IMR-90 (cell line): Measurements from ENCODE around the gene SLC6A12. TPM values are rescaled to one million over a fixed set of nuclear protein-coding genes. Genes with fewer than 3 reads are reported as not detected.

Experiments
- ATAC-seq: fragments of 200-7000 bp; cut with Tn5 transposase; 2 replicates; pipeline ENCODE4 v1.9.1; 2020; ENCODE audit warnings: low read depth, mild to moderate bottlenecking, moderate library complexity
- BruUV-seq: library from RNA; stranded (reverse); fragments of 400-500 nt; replicated peaks from 2 replicates; lab custom pipeline; 2021; lab: Mats Ljungman, UMichigan
- CTCF ChIA-PET: fragments of 300-600 bp; formaldehyde crosslinking; extraction: SDS; loops from one replicate; lab custom pipeline; 2021; ENCODE audit warnings: antibody characterized with exemption; lab: Yijun Ruan, JAX
- POLR2A ChIA-PET: fragments of 300-600 bp; sonication (Branson Sonifier 250); formaldehyde crosslinking; loops from one replicate; lab custom pipeline; 2022; ENCODE audit warnings: antibody characterized with exemption; ENCODE audit not compliant: unreplicated experiment; lab: Charles Lee
- DNase-seq: peaks from one replicate; pipeline ENCODE4 v3.0.0; 2013
- H2AFZ ChIP-seq: replicated peaks from 2 replicates; pipeline ENCODE3; 2013; ENCODE audit warnings: low read length, mild to moderate bottlenecking; ENCODE audit not compliant: poor library complexity
- H2AK5ac ChIP-seq: 2 replicates; pipeline ENCODE4 v1.6.1; 2013; ENCODE audit warnings: low read depth, low read length, inconsistent platforms
- H2AK9ac ChIP-seq: replicated peaks from 2 replicates; pipeline ENCODE3; 2013; ENCODE audit warnings: mild to moderate bottlenecking, low read depth, low read length, moderate library complexity; ENCODE audit not compliant: poor library complexity
- H2BK120ac ChIP-seq: 2 replicates; pipeline ENCODE4 v1.6.1; 2013; ENCODE audit warnings: low read depth, low read length, inconsistent platforms
- H2BK15ac ChIP-seq: 3 replicates; pipeline ENCODE4 v1.6.1; 2013; ENCODE audit warnings: low read depth, low read length, inconsistent platforms
- H2BK20ac ChIP-seq: 2 replicates; pipeline ENCODE4 v1.6.1; 2013; ENCODE audit warnings: low read depth, mild to moderate bottlenecking, inconsistent platforms, low read length, moderate library complexity
- H2BK5ac ChIP-seq: 2 replicates; pipeline ENCODE4 v1.6.1; 2013; ENCODE audit warnings: mild to moderate bottlenecking, low read depth, low read length, inconsistent platforms; ENCODE audit not compliant: poor library complexity, severe bottlenecking
- H3K14ac ChIP-seq: replicated peaks from 2 replicates; pipeline ENCODE4 v1.6.1; 2013; ENCODE audit warnings: low read depth, low read length, inconsistent platforms
- H3K18ac ChIP-seq: 2 replicates; pipeline ENCODE4 v1.6.1; 2013; ENCODE audit warnings: low read depth, low read length, control low read depth
- H3K23ac ChIP-seq: 2 replicates; pipeline ENCODE4 v1.6.1; 2013; ENCODE audit warnings: low read depth, low read length, inconsistent platforms
- H3K27ac ChIP-seq: 2 replicates; pipeline ENCODE4 v1.5.1; 2013; ENCODE audit warnings: mild to moderate bottlenecking, control low read depth, low read length; ENCODE audit not compliant: insufficient read depth
- H3K27me3 ChIP-seq: 2 replicates; pipeline ENCODE4 v1.6.1; 2013; ENCODE audit warnings: low read length; ENCODE audit not compliant: control insufficient read depth, insufficient read depth
- H3K36me3 ChIP-seq: 2 replicates; pipeline ENCODE4 v1.6.1; 2013; ENCODE audit warnings: low read length, mixed read lengths; ENCODE audit not compliant: control insufficient read depth, insufficient read depth
- H3K4ac ChIP-seq: 2 replicates; pipeline ENCODE4 v1.6.1; 2013; ENCODE audit warnings: low read depth, low read length, inconsistent platforms
- H3K4me1 ChIP-seq: 2 replicates; pipeline ENCODE4 v1.6.1; 2013; ENCODE audit warnings: low read length, mixed read lengths; ENCODE audit not compliant: control insufficient read depth, insufficient read depth
- H3K4me2 ChIP-seq: 2 replicates; pipeline ENCODE4 v1.6.1; 2013; ENCODE audit warnings: low read depth, mild to moderate bottlenecking, control low read depth, low read length, moderate library complexity
- H3K4me3 ChIP-seq: 2 replicates; pipeline ENCODE4 v1.5.1; 2013; ENCODE audit warnings: low read depth, mild to moderate bottlenecking, control low read depth, low read length, moderate library complexity; ENCODE audit not compliant: insufficient read depth
- H3K56ac ChIP-seq: 2 replicates; pipeline ENCODE4 v1.6.1; 2013; ENCODE audit warnings: low read length, inconsistent platforms; ENCODE audit not compliant: insufficient read depth; ENCODE audit errors: extremely low read depth
- H3K79me1 ChIP-seq, 2 experiments: 2 replicates each; pipeline ENCODE4 v1.6.1; 2013; ENCODE audit warnings: low read length in 2 of 2, inconsistent platforms in 1 of 2, low read depth in 1 of 2
- H3K9ac ChIP-seq: 2 replicates; pipeline ENCODE4 v1.6.1; 2013; ENCODE audit warnings: low read depth, low read length, control low read depth
- H3K9me1 ChIP-seq: 2 replicates; pipeline ENCODE4 v1.6.1; 2013; ENCODE audit warnings: low read length, inconsistent platforms; ENCODE audit not compliant: insufficient read depth
- H3K9me3 ChIP-seq: 2 replicates; pipeline ENCODE4 v1.6.1; 2013; ENCODE audit warnings: low read length; ENCODE audit not compliant: control insufficient read depth, insufficient read depth
- H4K20me1 ChIP-seq: 2 replicates; pipeline ENCODE4 v1.6.1; 2013; ENCODE audit warnings: low read length, inconsistent platforms; ENCODE audit not compliant: insufficient read depth
- H4K5ac ChIP-seq: 2 replicates; pipeline ENCODE4 v1.6.1; 2013; ENCODE audit warnings: mild to moderate bottlenecking, low read depth, low read length, control low read depth
- H4K8ac ChIP-seq, 2 experiments: 2 replicates each; pipeline ENCODE4 v1.6.1; 2013; ENCODE audit warnings: low read depth in 2 of 2, low read length in 2 of 2, control low read depth in 1 of 2, inconsistent platforms in 1 of 2
- H4K91ac ChIP-seq: 2 replicates; pipeline ENCODE4 v1.6.1; 2013; ENCODE audit warnings: low read depth, low read length, inconsistent platforms; ENCODE audit not compliant: insufficient read depth
- BHLHE40 ChIP-seq: fragments of 150-350 bp; IDR thresholded peaks from 2 replicates; pipeline ENCODE4 v1.6.1; 2016; ENCODE audit warnings: mild to moderate bottlenecking, low read depth, low read length
- CEBPB ChIP-seq: IDR thresholded peaks from 2 replicates; pipeline ENCODE4 v1.6.1; 2012; ENCODE audit warnings: low read depth, low read length, improper control_type of control experiment
- MAFK ChIP-seq: IDR thresholded peaks from 2 replicates; pipeline ENCODE4 v1.6.1; 2012; ENCODE audit warnings: low read depth, low read length, improper control_type of control experiment
- MXI1 ChIP-seq: IDR thresholded peaks from 2 replicates; pipeline ENCODE4 v1.6.1; 2012; ENCODE audit warnings: low read depth, mild to moderate bottlenecking, low read length, moderate library complexity, borderline replicate concordance
- NFE2L2 ChIP-seq: fragments of 150-350 bp; IDR thresholded peaks from 2 replicates; pipeline ENCODE4 v1.6.1; 2016; ENCODE audit warnings: low read depth, mild to moderate bottlenecking, low read length
- POLR2A ChIP-seq: IDR thresholded peaks from 2 replicates; pipeline ENCODE4 v1.6.1; 2012; ENCODE audit warnings: mild to moderate bottlenecking, low read depth, low read length
- RAD21 ChIP-seq: IDR thresholded peaks from 2 replicates; pipeline ENCODE4 v1.6.1; 2012; ENCODE audit warnings: low read length, improper control_type of control experiment
- RCOR1 ChIP-seq: IDR thresholded peaks from 2 replicates; pipeline ENCODE4 v1.6.1; 2012; ENCODE audit warnings: mild to moderate bottlenecking, low read length, improper control_type of control experiment; ENCODE audit not compliant: insufficient replicate concordance
- RFX5 ChIP-seq: IDR thresholded peaks from 2 replicates; pipeline ENCODE4 v1.8.0; 2012; ENCODE audit warnings: low read depth, mild to moderate bottlenecking, low read length, moderate library complexity
- WGBS, 2 experiments: methylation state at CpG; one replicate each; pipeline versions ENCODE4 v1.1.5 to v1.1.7; 2013; ENCODE audit warnings: missing lambda C conversion rate in 2 of 2; ENCODE audit not compliant: insufficient read length in 1 of 2; ENCODE audit errors: extremely low coverage in 2 of 2; 5-methylcytosine and 5-hydroxymethylcytosine counted together
- dilution Hi-C: fragments of 300-500 bp; cut with HindIII; formaldehyde crosslinking; loops from one replicate; pipeline ENCODE4 v1.14.3; 2018; ENCODE audit warnings: low sequenced_read_pairs; ENCODE audit not compliant: unreplicated experiment
- in situ Hi-C: fragments of 300-500 bp; cut with MboI; formaldehyde crosslinking; loops from 3 replicates; pipeline ENCODE4 v1.14.3; 2019; ENCODE audit warnings: low sequenced_read_pairs, inconsistent platforms, mixed read lengths
- intact Hi-C: fragments of 100-400 bp; cut with micrococcal nuclease; formaldehyde crosslinking; loops from 2 replicates; pipeline ENCODE4 v1.10.0; 2022
- polyA plus RNA-seq, 3 experiments: library from polyadenylated mRNA; depleted of rRNA; stranded (reverse); fragments of >200 nt; gene quantifications; 2 replicates each; pipeline ENCODE4 v1.2.3, GENCODE V29; 2012; ENCODE audit warnings: low replicate concordance in 1 of 3
- total RNA-seq: library from RNA; depleted of rRNA; stranded (reverse); fragments of >200 nt; gene quantifications from 2 replicates; pipeline ENCODE4 v1.2.3, GENCODE V29; 2012

The SLC6A12 gene
- total and polyA plus RNA-seq, 2 of the 4 experiments (the other 2 are of a cell fraction): not detected

DNA sequence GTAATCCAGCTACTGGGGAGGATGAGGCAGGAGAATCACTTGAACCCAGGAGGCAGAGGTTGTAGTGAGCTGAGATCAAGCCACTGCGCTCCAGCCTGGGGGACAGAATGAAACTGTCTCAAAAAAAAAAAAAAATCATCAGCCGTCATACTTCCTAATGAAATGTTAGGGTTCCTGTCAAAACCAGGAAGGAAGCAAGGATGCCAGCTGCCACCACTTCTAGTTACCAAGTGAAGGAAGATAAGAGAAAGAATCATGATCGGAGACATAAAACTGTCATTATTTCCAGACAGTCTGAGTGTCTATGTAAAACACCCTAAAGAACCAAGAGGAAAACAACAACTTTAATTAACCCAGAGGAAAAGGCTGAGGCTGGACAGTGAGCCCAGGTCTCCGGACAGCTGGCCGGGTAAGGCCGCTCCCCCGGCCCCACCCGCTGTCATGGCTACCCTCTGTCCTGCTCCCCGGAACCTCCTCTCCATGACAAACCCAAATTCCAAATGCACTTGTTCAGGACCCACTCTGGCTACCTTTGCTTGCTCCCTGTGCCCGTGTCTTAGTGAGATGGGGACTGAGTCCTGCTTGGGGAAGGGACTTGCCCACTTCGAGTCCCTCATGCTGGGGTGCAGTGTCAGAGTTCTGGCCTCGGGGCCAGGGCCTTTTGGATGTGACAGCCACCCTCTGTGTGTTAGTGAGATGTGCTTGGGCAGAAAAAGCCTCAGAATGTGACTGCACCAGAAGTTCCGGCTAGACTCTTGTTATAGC lies 29.0 kb downstream of the SLC6A12 start:
- Histone ChIP-seq H4K20me1 (no peaks in the 10 kb centered on the region), H3K36me3 (no peaks in the 10 kb centered on the region), H3K14ac (no peak overlapping the region), H4K5ac (no peak overlapping the region), H4K8ac (no peak overlapping the region), H3K27ac (no peak overlapping the region), H3K79me1 (peaks cover 0 to 7% of the 10 kb centered on the region in 2 experiments; a peak in 1 of 4 replicates), H3K23ac (no peak overlapping the region), H3K9ac (no peak overlapping the region), H3K4ac (no peak overlapping the region), H2BK20ac (no peak overlapping the region), H3K18ac (no peak overlapping the region), H3K9me1 (peaks cover 15% of the 10 kb centered on the region), H2BK5ac (no peak overlapping the region), H2AK5ac (no peak overlapping the region), H3K4me3 (no peak overlapping the region), H2BK15ac (no peak overlapping the region; the same call in 2 of the 3 replicates), H3K27me3 (no peaks in the 10 kb centered on the region; the same call in 1 of the 2 replicates), H2BK120ac (no peak overlapping the region), H3K56ac (no peak overlapping the region), H3K4me1 (peaks cover 14% of the 10 kb centered on the region), H2AFZ (no peak overlapping the region), H3K9me3 (no peaks in the 10 kb centered on the region), H2AK9ac (no peak overlapping the region), H3K4me2 (no peak overlapping the region), H4K91ac (no peak overlapping the region)
- in situ Hi-C loops: no loop called here
- no peak for ATAC-seq
- ChIA-PET CTCF (no interaction called here), POLR2A (no interaction called here)
- BruUV-seq: no TSS peak
- TF ChIP-seq POLR2A: no peak
- TF ChIP-seq MXI1: no peak
- no peak for TF ChIP-seq RFX5
- TF ChIP-seq NFE2L2: no peak
- TF ChIP-seq CEBPB: no peak
- TF ChIP-seq BHLHE40: no peak
- TF ChIP-seq MAFK: no peak
- no peak for TF ChIP-seq RCOR1
- no peak for TF ChIP-seq RAD21
- dilution Hi-C loops: no loop called here
- DNase-seq: no peak
- 100% methylated on average over 2 of the region's 13 CpGs; no CpG with 5 or more reads in 1 of the 2 experiments for WGBS, 2 experiments
- intact Hi-C loops: no loop called here
